NOMO-1 treated with DMSO at 0.1 percent for 48 hours (cell line): ENCODE measurements around the gene KCNIP4.

Experiments
- DNase-seq: peaks from one replicate; lab custom pipeline; 2025; ENCODE audit not compliant: unreplicated experiment; lab: John Stamatoyannopoulos, UW

KCNIP4 gene

GRCh38 chr4:21768349-21769310 lies 179.9 kb downstream of the KCNIP4 start:
- DNase-seq = peak; percentile 23

GRCh38 chr4:21765810-21766407 lies 182.7 kb downstream of the KCNIP4 start:
- peak; percentile 21 for DNase-seq

GRCh38 chr4:21763855-21764254 lies 184.7 kb downstream of the KCNIP4 start:
- no peak for DNase-seq

GRCh38 chr4:21757248-21757647 lies 191.3 kb downstream of the KCNIP4 start:
- DNase-seq = no peak

- DNase-seq = no peak
Observed at GRCh38 chr4:21753084-21753760, 195.3 kb downstream of the KCNIP4 start.

GRCh38 chr4:21752616-21753015 lies 196.0 kb downstream of the KCNIP4 start:
- DNase-seq = no peak

GRCh38 chr4:21749924-21750323 lies 198.6 kb downstream of the KCNIP4 start:
- no peak for DNase-seq

- no peak for DNase-seq
Observed at GRCh38 chr4:21749412-21749811, 199.2 kb downstream of the KCNIP4 start.

GRCh38 chr4:21744046-21744445 lies 204.5 kb downstream of the KCNIP4 start:
- no peak for DNase-seq

GRCh38 chr4:21742326-21742725 lies 206.2 kb downstream of the KCNIP4 start:
- DNase-seq = no peak

- no peak for DNase-seq
Observed at GRCh38 chr4:21738821-21739220, 209.8 kb downstream of the KCNIP4 start.

GRCh38 chr4:21735866-21736265 lies 212.7 kb downstream of the KCNIP4 start:
- no peak for DNase-seq

- DNase-seq = no peak
Observed at GRCh38 chr4:21733894-21734630, 214.5 kb downstream of the KCNIP4 start.

GRCh38 chr4:21728304-21728703 lies 220.3 kb downstream of the KCNIP4 start:
- no peak for DNase-seq

- DNase-seq = no peak
Observed at GRCh38 chr4:21726255-21726815, 222.2 kb downstream of the KCNIP4 start.

- DNase-seq = no peak
Observed at GRCh38 chr4:21722157-21722839, 226.3 kb downstream of the KCNIP4 start.

- no peak for DNase-seq
Observed at GRCh38 chr4:21716531-21716930, 232.0 kb downstream of the KCNIP4 start.

GRCh38 chr4:21710179-21710835 lies 238.3 kb downstream of the KCNIP4 start:
- no peak for DNase-seq

GRCh38 chr4:21709761-21710160 lies 238.8 kb downstream of the KCNIP4 start:
- DNase-seq = no peak

GRCh38 chr4:21709031-21709430 lies 239.5 kb downstream of the KCNIP4 start:
- DNase-seq = no peak
